ENCODE data around the gene NRAP. TPM values are rescaled to one million over a fixed set of nuclear protein-coding genes. Genes with fewer than 3 reads are reported as not detected.

Gene NRAP
- total RNA-seq, 1 donor from 2014 or later: not detected

- peaks cover 56% of the 10 kb centered on the region for H3K27me3 Mint-ChIP-seq (ENCODE audit: unreplicated experiment)
- no peak overlapping the region for H3K27ac Mint-ChIP-seq (ENCODE audit: unreplicated experiment)
- no peak for TF ChIP-seq CTCF (IDR thresholded peaks at IDR 0.05)
- DNase-seq (ENCODE audit: extremely low spot score, unreplicated experiment): no peak
- no peak overlapping the region for H3K4me3 Mint-ChIP-seq (ENCODE audit: unreplicated experiment)
- peaks cover 4% of the 10 kb centered on the region for H3K4me1 Mint-ChIP-seq (ENCODE audit: unreplicated experiment)
- H3K36me3 Mint-ChIP-seq (ENCODE audit: unreplicated experiment): no peaks in the 10 kb centered on the region
- no peaks in the 10 kb centered on the region for H3K9me3 Mint-ChIP-seq (ENCODE audit: unreplicated experiment)
Observed at GRCh38 chr10:113621799-113622198, 42.0 kb downstream of the NRAP start.

GRCh38 chr10:113620936-113621335 is 42.9 kb downstream of the NRAP start:
- H3K36me3 Mint-ChIP-seq (ENCODE audit: unreplicated experiment): no peaks in the 10 kb centered on the region
- peaks cover 64% of the 10 kb centered on the region for H3K27me3 Mint-ChIP-seq (ENCODE audit: unreplicated experiment)
- no peak for DNase-seq (ENCODE audit: extremely low spot score, unreplicated experiment)
- no peaks in the 10 kb centered on the region for H3K4me1 Mint-ChIP-seq (ENCODE audit: unreplicated experiment)
- H3K9me3 Mint-ChIP-seq (ENCODE audit: unreplicated experiment): no peaks in the 10 kb centered on the region
- no peak overlapping the region for H3K27ac Mint-ChIP-seq (ENCODE audit: unreplicated experiment)
- H3K4me3 Mint-ChIP-seq (ENCODE audit: unreplicated experiment): no peak overlapping the region
- no peak for TF ChIP-seq CTCF (IDR thresholded peaks at IDR 0.05)

- Mint-ChIP-seq H3K36me3 (ENCODE audit: unreplicated experiment) (no peaks in the 10 kb centered on the region), H3K4me3 (ENCODE audit: unreplicated experiment) (no peak overlapping the region), H3K27ac (ENCODE audit: unreplicated experiment) (no peak overlapping the region), H3K9me3 (ENCODE audit: unreplicated experiment) (no peaks in the 10 kb centered on the region), H3K4me1 (ENCODE audit: unreplicated experiment) (no peaks in the 10 kb centered on the region), H3K27me3 (ENCODE audit: unreplicated experiment) (peaks cover 68% of the 10 kb centered on the region)
- no peak for TF ChIP-seq CTCF (IDR thresholded peaks at IDR 0.05)
- DNase-seq (ENCODE audit: extremely low spot score, unreplicated experiment): no peak
Observed at GRCh38 chr10:113620511-113620910, 43.3 kb downstream of the NRAP start.

- Mint-ChIP-seq H3K27ac (ENCODE audit: unreplicated experiment) (no peak overlapping the region), H3K36me3 (ENCODE audit: unreplicated experiment) (no peaks in the 10 kb centered on the region), H3K4me1 (ENCODE audit: unreplicated experiment) (no peaks in the 10 kb centered on the region), H3K9me3 (ENCODE audit: unreplicated experiment) (no peaks in the 10 kb centered on the region), H3K27me3 (ENCODE audit: unreplicated experiment) (peaks cover 76% of the 10 kb centered on the region), H3K4me3 (ENCODE audit: unreplicated experiment) (no peak overlapping the region)
- no peak for TF ChIP-seq CTCF (IDR thresholded peaks at IDR 0.05)
- DNase-seq (ENCODE audit: extremely low spot score, unreplicated experiment): no peak
Observed at GRCh38 chr10:113619401-113619800, 44.4 kb downstream of the NRAP start.

GRCh38 chr10:113618338-113618737 is 45.5 kb downstream of the NRAP start:
- Mint-ChIP-seq H3K4me1 (ENCODE audit: unreplicated experiment) (no peaks in the 10 kb centered on the region), H3K27ac (ENCODE audit: unreplicated experiment) (no peak overlapping the region), H3K4me3 (ENCODE audit: unreplicated experiment) (no peak overlapping the region), H3K36me3 (ENCODE audit: unreplicated experiment) (no peaks in the 10 kb centered on the region), H3K9me3 (ENCODE audit: unreplicated experiment) (no peaks in the 10 kb centered on the region), H3K27me3 (ENCODE audit: unreplicated experiment) (peaks cover 76% of the 10 kb centered on the region)
- DNase-seq (ENCODE audit: extremely low spot score, unreplicated experiment): no peak
- no peak for TF ChIP-seq CTCF (IDR thresholded peaks at IDR 0.05)

Measured in osteocyte (in vitro differentiated cells).